Stimulated activated naive CD4-positive, alpha-beta T cell (primary cell): ENCODE results near the gene FAM53B.
A peak's percentile ranks its signal among the peaks of the same experiment; 100 is the strongest.

ENCODE experiments used
- DNase-seq, 6 experiments: peaks; one replicate each; lab custom pipeline; 2025; lab: John Stamatoyannopoulos, UW

The FAM53B gene

DNA sequence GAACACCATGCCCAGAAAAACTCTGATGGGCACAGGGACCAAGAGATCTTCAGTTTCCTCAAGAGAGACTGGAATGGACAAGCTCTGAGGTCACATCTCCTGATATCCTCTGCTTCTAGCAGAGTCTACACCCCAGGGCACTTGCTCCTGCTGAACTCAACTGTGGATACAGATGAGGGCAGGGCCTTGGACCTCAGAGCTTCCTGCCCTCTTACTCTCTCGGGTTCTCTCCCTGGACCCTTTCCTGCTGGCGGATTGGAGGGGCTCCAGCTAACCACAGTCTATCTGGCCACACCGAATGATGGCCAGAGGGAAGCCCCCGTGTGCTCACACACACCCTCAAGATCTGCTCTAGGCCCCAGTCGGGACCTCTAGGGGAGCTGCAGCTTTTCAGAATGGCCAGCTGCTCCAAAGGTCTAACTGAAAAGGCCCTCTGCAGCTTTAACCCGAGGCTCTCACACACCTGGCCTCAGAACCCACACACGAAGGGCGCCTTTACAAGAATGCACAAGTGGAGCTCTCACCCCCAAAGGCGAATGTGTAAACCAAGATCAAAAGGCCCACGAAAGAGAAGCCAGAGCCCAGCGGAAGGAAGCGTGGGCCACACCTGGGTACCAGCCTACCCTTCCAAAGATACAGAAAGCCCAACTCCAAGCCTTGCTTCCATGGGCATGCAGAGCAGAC, 65.5 kb downstream of the FAM53B start:
- peak; percentile 17 to 74 (median 46) for DNase-seq

DNA sequence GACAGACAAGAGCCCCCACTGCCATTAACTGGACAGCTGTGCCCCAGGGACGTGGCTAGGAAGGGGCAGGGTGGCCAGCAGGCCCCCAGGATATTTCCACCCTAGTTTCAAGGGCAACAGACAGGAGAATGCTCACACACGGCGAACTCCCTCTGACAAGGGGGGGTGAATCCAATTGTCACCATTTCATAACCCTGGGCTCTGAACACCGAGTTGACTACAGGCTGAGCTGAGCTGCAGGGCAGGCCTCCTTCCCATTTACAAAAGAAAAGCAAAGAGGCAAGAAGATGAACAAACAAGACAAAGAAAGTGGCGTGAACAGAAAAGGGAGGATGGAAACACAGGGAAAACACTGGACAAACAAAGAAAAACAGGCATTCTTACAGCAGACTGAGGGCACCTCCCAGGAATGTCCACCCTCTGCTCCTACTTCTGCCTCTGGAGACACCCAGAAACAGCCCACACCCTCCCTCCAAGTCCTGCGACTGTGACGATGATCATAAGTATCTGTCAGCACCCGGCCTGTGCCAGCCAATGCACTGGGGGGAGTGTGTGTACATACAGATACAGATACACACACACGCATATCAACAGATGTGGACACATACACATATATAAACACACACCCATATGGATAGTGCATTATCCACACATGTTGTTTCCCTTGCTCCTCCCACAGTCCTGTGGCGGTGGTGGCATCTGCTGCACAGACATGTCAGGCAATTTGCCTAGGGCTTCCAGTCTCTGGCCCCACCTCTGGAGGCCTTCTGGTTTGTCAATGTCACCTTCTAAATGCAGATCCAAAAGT, 66.2 kb downstream of the FAM53B start:
- DNase-seq: no peak

DNA sequence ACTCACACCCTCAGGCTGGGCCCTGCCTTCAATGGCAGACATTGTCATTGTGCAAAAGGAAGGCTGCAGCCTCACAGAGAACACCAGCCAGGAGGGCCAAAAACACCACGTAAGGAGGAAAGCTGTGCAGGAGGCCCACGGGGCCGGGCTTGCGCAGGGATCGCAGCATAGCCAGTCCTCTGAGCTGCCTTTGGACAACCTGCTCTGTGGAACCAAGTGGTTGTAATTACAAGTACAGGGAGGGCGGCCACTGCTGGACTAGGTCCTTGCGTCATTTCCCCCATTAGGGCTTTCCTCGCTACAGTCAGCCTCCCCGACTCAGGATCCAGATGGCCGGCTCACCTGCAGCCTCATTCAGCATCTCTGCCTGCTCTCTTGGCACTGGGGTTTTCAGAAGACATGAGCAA, 66.9 kb downstream of the FAM53B start:
- DNase-seq: no peak

DNA sequence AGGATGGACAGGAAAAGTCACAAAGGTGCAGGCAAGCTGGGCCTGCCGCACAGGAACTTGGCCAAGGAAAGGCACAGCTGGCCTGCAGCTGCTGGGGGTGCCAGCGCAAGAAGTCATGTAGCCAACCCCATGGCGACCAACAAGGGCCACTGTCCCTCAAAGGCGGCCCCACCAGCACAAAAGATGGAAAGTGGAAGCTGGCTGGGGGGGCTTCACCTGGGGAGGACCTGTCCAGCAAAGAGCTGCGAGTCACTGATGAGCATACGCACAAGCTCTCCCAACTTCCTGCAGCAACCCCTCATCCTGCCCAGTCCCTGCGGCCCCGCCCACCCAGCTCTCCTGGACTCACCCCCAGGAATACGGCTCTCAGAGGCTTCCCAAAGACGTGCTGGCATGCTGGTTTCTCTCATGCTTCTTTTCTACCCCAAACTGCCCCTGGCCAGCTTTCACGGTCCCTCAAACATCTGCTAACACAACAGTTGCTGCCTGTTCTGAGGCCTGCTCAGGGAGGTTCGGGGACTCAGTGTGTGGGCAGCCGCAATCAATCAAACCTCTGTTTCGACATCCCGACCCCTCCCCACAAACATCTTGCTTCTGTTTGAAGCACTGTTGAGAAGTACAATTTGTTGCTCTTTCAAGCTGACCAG, 67.6 kb downstream of the FAM53B start:
- DNase-seq: no peak

DNA sequence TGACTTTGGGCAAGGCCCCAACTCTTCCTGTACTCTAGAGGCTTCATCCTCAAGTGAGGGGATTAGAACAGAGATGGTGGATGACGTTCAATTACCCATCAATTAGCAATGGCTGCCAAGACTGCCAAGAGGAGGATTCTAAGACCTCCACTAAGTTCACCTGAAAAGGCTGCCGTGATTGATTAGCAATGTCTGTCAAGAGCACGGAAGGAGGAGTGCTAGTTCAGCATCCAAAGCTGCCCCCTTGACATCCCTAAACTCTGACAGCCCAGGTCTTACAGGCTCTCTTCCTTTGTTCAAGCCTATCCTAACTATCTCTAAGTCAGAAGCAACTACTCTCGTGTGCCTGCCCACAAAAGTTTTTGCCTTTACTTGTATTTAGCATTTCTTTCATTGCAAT, 68.4 kb downstream of the FAM53B start:
- no peak for DNase-seq

DNA sequence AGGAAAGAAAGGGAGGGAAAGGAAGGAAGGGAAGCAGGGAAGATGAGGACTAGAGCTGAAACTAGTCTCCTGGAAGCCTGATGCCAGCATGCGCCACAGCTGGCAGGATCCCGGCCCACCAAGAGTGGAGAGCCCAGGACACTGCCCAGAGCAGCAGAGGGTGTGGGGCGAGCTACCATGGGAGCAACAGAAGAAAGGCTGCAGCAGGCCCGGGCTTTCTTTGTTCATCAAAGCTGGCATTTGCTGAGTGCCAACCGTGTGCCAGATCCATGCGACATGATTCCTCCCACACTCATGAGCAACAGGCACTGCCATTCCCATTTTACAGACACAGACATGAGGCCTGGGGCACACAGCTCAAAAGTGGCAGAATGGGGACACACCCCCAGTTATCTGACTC, 68.9 kb downstream of the FAM53B start:
- no peak for DNase-seq

DNA sequence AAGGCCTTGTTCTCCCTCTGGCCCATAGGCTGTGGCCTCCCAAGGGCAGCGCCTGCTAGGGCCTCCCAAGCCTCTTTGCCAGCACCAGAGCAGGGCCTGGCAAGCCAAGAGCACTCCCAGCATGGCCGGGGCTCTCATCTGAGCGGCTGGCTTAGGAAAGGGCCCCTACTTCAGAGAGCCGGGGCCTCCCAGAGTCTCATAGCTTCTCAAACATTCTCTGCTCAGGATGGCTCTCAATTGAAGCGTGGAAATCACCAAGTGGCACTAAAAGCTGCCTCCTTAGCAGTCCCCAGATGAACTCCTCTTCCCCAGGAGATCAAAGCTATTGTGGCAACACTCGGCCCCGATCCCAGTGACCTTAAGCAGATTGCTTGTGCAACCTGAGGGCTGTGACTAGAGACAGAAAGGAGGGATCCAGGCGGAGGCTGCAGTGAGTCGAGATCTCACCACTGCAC, 69.4 kb downstream of the FAM53B start:
- no peak for DNase-seq

DNA sequence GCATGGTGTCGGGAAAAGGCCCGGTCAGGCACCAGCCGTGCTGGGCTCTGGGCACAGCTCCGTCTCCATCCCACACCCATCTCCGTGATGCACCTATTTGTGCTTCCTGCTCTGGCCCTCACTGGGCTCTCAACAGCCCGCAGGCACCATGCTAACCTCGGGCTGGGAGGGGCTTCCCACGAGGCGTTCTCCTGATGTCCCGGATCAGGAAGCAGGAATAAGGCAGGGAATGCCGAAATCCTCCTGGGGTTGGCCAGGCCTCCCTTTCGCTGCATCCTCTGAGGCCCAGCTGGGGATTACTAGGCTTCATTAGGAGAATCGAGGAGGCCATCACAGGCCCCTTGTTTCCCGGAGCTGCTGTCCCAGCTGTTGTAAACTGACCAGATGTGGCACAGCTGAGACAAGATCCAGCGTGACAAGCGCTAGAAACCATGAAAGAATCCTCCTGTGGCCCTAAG, 72.0 kb downstream of the FAM53B start:
- DNase-seq: no peak

DNA sequence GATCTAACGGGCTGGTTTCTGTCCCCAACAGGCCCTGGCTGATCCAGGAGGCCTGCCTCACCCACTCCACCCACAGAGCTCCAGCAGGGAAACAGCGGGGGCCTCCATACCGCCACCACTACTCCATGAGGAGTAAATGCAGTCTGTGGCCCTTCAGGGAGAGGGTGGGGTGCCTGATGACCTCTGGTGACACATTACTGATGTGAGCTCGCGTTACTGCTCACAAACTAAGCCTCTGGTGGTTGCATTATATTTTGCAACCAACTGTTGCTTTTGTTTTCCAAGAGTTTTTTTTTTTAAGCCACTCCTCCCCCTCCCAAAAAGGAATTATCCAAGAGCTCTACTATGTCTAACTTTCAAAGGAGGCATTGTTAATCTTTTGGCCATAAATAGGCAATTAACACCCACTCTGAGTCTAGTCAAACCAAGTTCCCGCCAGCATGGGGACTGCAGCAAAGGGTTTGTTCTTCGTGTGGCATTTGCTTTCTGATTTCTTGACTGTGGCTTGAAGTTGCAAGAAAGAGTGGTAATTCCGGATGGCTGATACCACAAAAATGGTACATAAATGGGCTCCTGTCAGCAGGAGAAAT, 72.6 kb downstream of the FAM53B start:
- DNase-seq: peak in 3 of 6 experiments; percentile 21 to 51 (median 31)

DNA sequence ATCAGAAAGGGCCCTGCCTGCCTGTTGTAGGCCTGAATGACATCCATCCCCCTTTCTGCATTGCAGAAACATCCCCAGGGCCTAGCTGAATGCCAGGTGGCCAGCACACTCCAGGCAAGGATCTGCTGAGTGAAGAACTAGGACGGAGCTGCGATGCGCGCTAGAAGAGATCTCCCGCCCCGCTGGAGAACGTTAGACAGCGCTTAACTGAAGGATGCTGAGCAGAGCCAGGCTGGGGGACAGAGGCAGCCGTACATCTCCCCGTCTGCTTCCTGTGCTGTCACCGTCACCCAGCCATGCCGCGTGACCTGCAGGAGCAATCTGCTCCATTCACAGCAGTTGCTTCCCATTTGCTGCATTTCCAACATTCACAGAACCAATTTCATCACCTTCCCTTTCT, 73.3 kb downstream of the FAM53B start:
- peak in 2 of 6 experiments; percentile 20 to 23 for DNase-seq

DNA sequence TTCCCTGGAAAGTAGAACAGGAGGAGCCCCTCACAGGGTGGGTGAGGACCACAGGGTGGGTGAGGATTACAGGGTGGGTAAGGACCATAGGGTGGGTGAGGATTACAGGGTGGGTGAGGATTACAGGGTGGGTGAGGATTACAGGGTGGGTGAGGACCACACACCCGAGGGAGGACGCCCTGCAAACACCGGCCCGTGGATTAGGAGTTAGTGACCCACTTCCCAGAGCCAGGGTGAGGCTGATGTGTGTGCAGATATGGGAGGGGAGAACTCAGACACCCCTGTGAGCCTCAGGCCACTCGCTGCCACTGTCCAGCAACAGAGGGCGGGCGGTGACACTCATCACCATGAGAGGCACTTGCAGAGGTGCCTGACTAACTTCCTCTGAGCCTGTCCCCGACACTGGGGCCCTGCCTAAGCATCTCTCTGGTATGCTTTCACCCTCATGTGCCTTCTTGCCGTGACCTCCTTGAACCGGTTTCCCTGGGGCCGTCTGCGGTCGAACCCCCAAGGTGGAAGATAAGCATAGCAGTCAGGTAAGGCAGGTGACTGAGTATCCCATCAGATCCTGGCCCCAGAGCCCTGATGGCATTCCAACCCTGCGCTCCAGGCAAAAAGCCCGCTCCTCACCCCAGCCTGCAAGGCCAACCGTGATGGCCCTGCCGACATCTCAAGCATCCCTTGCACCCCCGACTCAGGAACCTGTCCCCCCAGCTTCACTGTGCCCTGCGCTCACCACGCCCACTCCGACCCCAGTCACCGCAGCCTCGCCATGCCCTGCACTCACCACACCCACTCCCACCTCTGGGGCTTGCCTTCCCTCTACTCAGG, 74.1 kb downstream of the FAM53B start:
- peak in 1 of 6 experiments; percentile 4 for DNase-seq

DNA sequence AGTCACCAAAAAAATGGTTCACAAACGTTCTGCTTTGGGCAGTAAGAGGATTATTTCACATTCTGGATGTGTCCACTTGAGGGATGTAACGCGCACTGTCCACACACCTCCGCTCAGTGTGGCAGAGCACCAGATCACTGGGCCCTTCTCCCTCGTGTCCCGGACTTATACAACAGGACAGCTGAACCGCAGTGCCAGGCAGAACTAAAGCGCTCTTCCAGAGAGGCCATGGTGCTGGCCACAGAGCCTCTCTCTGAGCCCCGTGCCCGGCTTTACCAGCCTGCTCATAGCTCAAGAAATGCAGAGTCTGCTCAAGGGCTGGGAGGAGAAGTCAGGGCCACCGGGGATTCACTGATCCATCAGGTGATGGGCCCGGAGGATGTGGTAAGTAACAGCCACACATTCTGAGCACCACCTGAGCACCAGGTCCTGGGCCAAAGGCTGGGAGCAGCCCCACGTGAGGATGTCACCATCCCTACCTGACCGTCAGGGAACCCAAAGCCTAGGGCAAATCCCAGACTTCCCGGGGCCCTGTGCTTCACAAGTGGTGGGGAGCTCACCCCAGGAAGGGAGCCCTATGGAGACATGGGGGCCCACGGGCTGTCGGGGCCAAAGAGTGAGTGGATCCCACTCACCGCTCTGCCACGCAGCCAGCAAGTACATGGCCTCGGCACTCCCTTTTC, 74.9 kb downstream of the FAM53B start:
- no peak for DNase-seq

DNA sequence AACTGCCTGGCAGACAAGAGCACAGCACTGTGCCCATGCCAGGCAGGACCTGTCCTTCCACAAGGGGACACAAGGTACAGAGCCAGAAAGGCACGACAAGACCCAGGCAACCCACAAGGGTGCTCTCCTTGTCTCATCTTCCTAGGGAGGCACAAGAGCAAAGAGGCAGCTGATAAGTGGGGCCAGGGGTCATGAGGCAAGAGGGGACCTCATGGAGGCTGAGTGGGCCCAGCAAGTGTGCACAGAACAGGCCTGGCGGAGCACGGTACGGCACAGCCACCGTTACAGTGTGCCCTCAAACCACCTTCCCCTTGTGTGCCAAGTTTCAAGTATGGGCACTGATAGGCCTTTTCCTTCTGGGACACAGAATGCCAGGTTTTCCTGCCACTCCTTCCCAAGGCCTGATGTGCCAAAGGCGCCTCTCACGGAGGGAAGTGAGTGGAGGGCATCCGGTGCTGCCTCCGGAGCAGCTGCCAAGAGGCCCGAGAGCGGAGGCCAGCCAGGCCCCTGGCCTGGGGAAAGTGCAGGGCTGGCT, 75.6 kb downstream of the FAM53B start:
- DNase-seq: no peak

DNA sequence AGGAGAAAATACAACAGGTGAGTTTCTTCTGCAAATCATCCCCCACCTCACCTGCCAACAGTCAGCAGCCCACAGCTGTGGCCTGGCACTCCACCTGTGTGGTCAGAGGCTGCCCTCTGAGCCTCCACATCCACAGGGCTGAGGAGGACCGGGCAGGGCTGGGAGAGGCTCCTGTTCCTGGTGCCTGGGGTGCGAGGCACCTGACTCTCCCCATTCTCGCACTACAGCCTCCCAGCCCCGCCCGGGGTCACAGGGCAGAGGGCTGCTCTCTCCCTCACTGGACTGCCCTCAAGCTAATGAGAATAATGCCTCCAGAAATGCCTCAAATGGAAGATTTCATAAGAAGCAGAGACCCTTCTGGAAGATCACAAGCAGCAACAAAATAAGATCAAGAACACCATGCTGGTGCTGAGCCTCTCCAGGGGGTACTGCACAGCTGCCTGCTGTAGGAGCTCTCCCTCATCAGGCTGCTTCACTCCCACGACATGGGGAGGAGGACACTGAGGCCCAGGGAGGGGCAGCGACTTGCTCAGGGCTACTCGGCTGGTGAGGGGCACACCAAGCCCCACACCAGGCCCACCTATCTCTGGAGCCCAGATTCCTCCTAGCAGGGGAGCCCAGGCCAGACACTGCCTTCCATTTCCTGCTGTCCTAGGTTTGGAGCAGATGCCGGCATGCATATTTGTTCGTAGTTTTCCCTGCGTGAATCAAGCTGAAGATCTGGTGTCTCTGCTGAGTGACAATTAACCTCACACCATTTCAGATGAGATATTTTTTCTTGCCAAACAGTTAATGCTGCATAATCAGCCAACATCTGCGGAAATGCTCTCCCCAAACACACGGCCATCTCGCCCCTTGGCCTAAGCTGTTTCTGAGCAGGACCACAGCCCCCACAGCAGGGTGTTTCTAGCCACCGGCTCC, 76.5 kb downstream of the FAM53B start:
- no peak for DNase-seq

DNA sequence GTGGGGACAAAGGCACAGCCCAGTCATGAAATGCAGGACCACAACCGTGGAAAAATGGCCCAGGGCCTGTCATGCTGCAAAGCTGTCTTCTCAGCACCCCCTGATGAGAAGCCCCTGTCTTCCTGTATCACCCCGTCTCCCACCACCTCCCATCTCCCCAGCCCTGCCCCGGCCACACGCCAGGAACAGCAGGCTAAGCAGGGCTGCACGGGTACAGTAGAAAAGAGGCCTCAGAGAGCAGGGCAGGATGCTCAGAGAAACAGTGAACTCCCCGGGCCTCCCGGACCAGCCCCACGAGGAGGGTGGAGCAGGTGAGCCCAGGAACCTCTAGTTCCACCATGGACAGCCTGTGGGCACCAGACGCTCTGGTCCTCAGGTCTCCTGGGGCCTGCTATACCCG, 77.7 kb downstream of the FAM53B start:
- no peak for DNase-seq

DNA sequence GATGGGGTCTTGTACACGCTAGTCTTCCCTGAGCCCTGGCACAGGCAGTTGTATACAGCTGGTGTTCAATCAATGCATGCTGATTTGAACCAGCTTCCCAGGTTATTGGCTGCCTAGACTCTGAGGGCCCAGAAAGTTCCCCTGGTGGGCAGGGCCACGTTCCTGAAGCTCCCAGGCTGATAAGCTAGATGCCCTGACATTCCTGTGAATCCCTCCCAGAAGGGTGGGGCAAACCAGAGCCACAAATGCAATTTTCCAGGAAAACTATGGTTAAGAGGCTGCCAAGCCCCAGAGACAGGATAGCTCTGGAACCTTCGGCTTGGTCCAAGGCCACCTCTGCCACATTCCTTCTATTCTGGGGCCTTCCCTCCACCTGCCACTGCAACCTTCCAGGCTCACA, 78.2 kb downstream of the FAM53B start:
- no peak for DNase-seq

DNA sequence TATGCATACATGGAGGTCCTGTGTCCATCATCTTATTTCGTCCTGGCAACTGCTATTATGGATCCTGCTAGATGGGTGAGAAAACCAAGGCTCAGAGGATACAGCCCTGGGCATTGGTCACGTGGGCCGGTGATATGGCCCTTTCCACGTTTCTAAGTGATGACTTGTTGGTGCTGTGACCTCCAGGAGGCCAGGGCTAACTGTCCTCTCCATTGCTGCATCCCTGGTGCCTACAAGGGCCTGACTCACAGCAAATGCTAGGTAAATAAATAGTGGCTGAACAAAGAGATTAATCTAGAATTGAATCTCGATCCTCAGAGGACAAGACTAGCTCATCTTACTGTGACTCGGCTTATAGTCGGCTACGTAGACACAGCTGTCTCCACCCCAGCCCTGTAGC, 78.6 kb downstream of the FAM53B start:
- no peak for DNase-seq

DNA sequence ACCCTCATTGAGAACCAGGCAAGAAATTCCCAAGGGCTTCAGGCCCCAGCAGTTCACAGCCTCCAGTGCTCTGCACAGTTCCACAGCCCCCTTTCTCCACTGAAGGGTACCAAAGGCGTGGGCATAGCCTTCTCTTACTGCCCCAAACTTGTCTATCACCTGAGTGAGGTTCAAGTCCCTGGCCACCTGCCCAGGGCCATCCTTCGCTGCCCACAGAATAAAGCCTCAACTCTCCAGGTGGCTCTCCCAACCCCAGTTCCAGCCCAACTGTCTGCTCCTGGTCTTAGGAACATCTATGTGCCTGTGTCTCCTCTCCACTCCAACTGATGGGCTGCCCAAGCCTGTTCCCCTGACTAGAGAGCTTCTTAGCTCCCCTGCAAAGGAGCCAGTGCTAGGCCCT, 79.1 kb downstream of the FAM53B start:
- no peak for DNase-seq

DNA sequence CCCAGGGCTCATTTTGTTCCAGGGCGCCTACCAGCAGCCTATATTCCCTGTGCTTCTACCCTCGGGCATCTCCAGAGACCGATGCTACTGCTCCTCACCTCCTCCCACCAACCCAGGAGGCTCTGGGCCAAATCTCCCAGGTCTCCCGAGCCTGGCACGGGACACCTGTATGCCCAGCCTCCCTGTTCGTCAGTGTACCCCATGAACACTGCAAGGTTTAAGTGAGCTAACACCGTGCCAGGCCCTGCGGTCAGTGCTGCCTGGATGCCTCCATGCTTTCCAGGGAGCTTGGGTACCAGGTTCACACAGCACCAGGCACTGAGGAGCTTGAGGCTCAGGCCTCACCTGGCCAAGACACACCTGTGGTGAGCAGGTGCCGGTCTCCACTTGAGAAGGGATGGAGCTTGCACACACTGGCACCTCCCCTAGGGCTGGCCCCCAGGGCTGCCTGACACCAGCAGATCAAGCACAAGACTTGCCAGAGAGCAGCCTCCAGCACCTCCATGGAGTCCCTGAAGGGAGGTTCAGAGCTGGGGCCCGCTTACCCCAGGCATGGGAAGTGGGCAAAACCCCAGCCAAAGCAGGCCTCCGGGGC, 80.3 kb downstream of the FAM53B start:
- no peak for DNase-seq
